GM12878 (cell line): ENCODE data around the gene PCDHA2. TPM values are rescaled to one million over a fixed set of nuclear protein-coding genes. Genes with fewer than 3 reads are reported as not detected.

Experiments used
- ATAC-seq: fragments of 200-7000 bp; cut with Tn5 transposase; 3 replicates; pipeline ENCODE4 v1.9.1; 2020; ENCODE audit warnings: mild to moderate bottlenecking, moderate library complexity
- BruUV-seq: library from RNA; stranded (reverse); fragments of 400-500 nt; replicated peaks from 2 replicates; lab custom pipeline; 2021; lab: Mats Ljungman, UMichigan
- CTCF ChIA-PET: fragments of 300-600 bp; sonication (Branson Sonifier 250); formaldehyde crosslinking; extraction: SDS; loops from one replicate; lab custom pipeline; 2021; ENCODE audit warnings: inconsistent platforms; lab: Yijun Ruan, JAX
- POLR2A ChIA-PET: fragments of 350-600 bp; formaldehyde crosslinking; extraction: SDS; loops from one replicate; lab custom pipeline; 2021; ENCODE audit warnings: inconsistent platforms; lab: Charles Lee
- RAD21 ChIA-PET: fragments of 300-600 bp; sonication (Branson Sonifier 250); formaldehyde crosslinking; loops from one replicate; lab custom pipeline; 2023; ENCODE audit warnings: antibody characterized with exemption; ENCODE audit not compliant: unreplicated experiment; lab: Charles Lee
- SMC1A ChIA-PET: fragments of 300-600 bp; sonication (Branson Sonifier 250); formaldehyde crosslinking; loops from one replicate; lab custom pipeline; 2023; ENCODE audit not compliant: unreplicated experiment, uncharacterized antibody; lab: Charles Lee
- DNase-seq: peaks from one replicate; pipeline ENCODE4 v3.0.0-alpha.2; 2011; ENCODE audit warnings: low read depth, low spot score
- FAIRE-seq: peaks from 3 replicates; lab custom pipeline; 2011; peaks lifted over from hg19 to GRCh38; lab: Jason Lieb, UNC
- H2AFZ ChIP-seq: 2 replicates; pipeline ENCODE4 v1.6.0; 2011; ENCODE audit warnings: low read depth, low read length, control low read depth; ENCODE audit not compliant: control insufficient read depth
- H3K27ac ChIP-seq: 2 replicates; pipeline ENCODE4 v1.5.1; 2011; ENCODE audit warnings: control low read depth; ENCODE audit not compliant: control insufficient read depth, insufficient read depth
- H3K27me3 ChIP-seq, 2 experiments: replicated peaks in 1 of 2; 2 replicates each; pipeline versions ENCODE4 v1.6.0 to v1.6.1; 2011; ENCODE audit warnings: low read length in 1 of 2; ENCODE audit not compliant: control insufficient read depth in 2 of 2, insufficient read depth in 2 of 2
- H3K36me3 ChIP-seq, 2 experiments: 2 replicates each; pipeline ENCODE4 v1.5.1; 2011; ENCODE audit warnings: low read length in 1 of 2; ENCODE audit not compliant: control insufficient read depth in 2 of 2, insufficient read depth in 2 of 2
- H3K4me1 ChIP-seq: 2 replicates; pipeline ENCODE4 v1.6.1; 2011; ENCODE audit warnings: mild to moderate bottlenecking, low read length, moderate library complexity, mixed read lengths; ENCODE audit not compliant: control insufficient read depth, insufficient read depth
- H3K4me2 ChIP-seq: 2 replicates; pipeline ENCODE4 v1.6.0; 2011; ENCODE audit warnings: control low read depth; ENCODE audit not compliant: control insufficient read depth, insufficient read depth
- H3K4me3 ChIP-seq: fragments of 200-600 bp; sonication (generic); 2 replicates; pipeline ENCODE4 v1.5.1; 2016
- H3K79me2 ChIP-seq: 2 replicates; pipeline ENCODE4 v1.6.0; 2011; ENCODE audit warnings: low read length; ENCODE audit not compliant: control insufficient read depth, insufficient read depth
- H3K9ac ChIP-seq: 2 replicates; pipeline ENCODE4 v1.8.0; 2011; ENCODE audit warnings: low read length, control low read depth, mixed read lengths; ENCODE audit not compliant: control insufficient read depth, insufficient read depth
- H3K9me3 ChIP-seq: replicated peaks from 3 replicates; pipeline ENCODE4 v1.5.1; 2011; ENCODE audit warnings: mild to moderate bottlenecking, low read length; ENCODE audit not compliant: control insufficient read depth, insufficient read depth
- H4K20me1 ChIP-seq: 2 replicates; pipeline ENCODE4 v1.6.0; 2011; ENCODE audit not compliant: control insufficient read depth, insufficient read depth
- POLR2A ChIP-seq: IDR thresholded peaks from 2 replicates; pipeline ENCODE4 v1.6.1; 2011; ENCODE audit warnings: low read depth, mild to moderate bottlenecking, low read length
- WGBS: methylation state at CpG from one replicate; pipeline ENCODE4 v1.1.6; 2016; ENCODE audit warnings: low lambda C conversion rate; ENCODE audit not compliant: insufficient replicate concordance, insufficient coverage; ENCODE audit errors: missing lambda C conversion rate; 5-methylcytosine and 5-hydroxymethylcytosine counted together
- in situ Hi-C: fragments of 300-500 bp; cut with MboI; formaldehyde crosslinking; loops from 9 replicates; pipeline ENCODE4 v1.14.3; 2018; ENCODE audit warnings: mixed read lengths
- intact Hi-C: fragments of 100-400 bp; cut with micrococcal nuclease; formaldehyde crosslinking; loops from one replicate; pipeline ENCODE4 v1.14.2; 2022; ENCODE audit not compliant: unreplicated experiment
- polyA plus RNA-seq, 11 experiments: library from polyadenylated mRNA; depleted of rRNA in 4 of 11; unstranded in 6 of 11; stranded (reverse) in 5 of 11; fragments of >200 nt; fragmentation: Nextera tagmentation in 4 of 11; fragmentation: Illumina TruSeq in 1 of 11; extraction: Ambion mirVana in 4 of 11; extraction: Trizol in 1 of 11; gene quantifications; 1 replicate in 1 of 11; 2 replicates in 10 of 11; pipeline versions ENCODE4 v1.2.1 to v1.2.3, GENCODE V29; 2011 to 2016; ENCODE audit warnings: inconsistent platforms in 2 of 11, missing spikeins in 2 of 11, low read depth in 1 of 11
- total RNA-seq, 4 experiments: library from RNA; depleted of rRNA in 3 of 4; stranded (reverse); fragments of >200 nt in 3 of 4; fragmentation: Illumina TruSeq in 1 of 4; extraction: Trizol in 1 of 4; gene quantifications; 2 replicates each; pipeline versions ENCODE4 v1.2.1 to v1.2.3, GENCODE V29; 2013 to 2021
- TF ChIP-seq, protein P1 (sequence below), 3 experiments: IDR thresholded peaks in 2 of 3; conservative IDR thresholded peaks in 1 of 3; 2 replicates each; pipeline ENCODE4 v1.5.1; 2011; ENCODE audit warnings: low read depth in 3 of 3, low read length in 3 of 3, mild to moderate bottlenecking in 3 of 3, control low read depth in 2 of 3, moderate library complexity in 2 of 3, inconsistent platforms in 1 of 3, mixed read lengths in 1 of 3; ENCODE audit not compliant: control insufficient read depth in 2 of 3, insufficient read depth in 1 of 3; ENCODE audit errors: extremely low read depth in 1 of 3

The PCDHA2 gene
- total and polyA plus RNA-seq, 10 of the 15 experiments (the other 5 are each of a cell fraction or from before 2014, with no cell fraction given) = 0.04 to 0.06 TPM; not detected in 8

DNA sequence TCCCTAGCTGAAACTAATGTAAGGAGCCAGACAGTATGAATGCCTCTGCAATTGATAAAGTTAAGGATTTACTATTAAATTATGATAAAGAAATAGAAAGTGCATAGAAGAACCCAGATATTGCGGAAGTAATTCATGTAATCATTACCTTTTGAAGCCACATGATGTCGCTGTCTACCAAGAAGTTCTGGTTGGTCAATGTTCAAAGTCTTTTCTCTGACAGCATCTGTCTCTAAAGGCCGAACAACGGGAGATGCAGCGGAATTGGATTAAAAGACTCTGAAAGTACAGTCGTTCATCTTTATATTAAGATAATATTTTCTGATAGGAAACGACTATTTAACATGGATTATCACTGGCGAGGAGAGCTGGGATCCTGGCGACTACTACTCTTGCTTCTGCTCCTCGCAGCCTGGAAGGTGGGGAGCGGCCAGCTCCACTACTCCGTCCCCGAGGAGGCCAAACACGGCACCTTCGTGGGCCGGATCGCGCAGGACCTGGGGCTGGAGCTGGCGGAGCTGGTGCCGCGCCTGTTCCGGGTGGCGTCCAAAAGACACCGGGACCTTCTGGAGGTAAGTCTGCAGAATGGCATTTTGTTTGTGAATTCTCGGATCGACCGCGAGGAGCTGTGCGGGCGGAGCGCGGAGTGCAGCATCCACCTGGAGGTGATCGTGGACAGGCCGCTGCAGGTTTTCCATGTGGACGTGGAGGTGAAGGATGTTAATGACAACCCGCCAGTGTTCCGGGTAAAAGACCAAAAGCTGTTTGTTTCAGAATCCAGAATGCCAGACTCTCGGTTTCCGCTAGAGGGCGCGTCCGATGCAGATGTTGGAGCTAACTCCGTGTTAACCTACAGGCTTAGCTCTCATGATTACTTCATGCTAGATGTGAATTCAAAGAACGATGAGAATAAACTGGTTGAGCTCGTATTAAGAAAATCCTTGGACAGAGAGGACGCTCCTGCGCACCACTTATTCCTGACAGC is 46.6 kb downstream of the PCDHA2 start, which contains the start of gene PCDHA8:
Gene PCDHA8 (plus strand): TSS at position 210 of the 985 bp plus-strand sequence. CDS start 135 bp downstream, at position 345.
- H3K36me3 ChIP-seq = no peaks in the 10 kb centered on the region
- in situ Hi-C loops = no loop called here
- DNase-seq (no peak), ATAC-seq (no peak), FAIRE-seq (no peak)
- ChIA-PET RAD21 (no interaction called here), POLR2A (no interaction called here), SMC1A (no interaction called here), CTCF (interaction anchor here (0.7 to 1.4 kb wide), 2 partner anchors 20 to 48 kb away, joined by 3 read pairs; partner anchors contain the start of gene PCDHA5)
- H3K4me1 ChIP-seq = no peaks in the 10 kb centered on the region
- no peak within 1 kb of the TSS for H3K4me2 ChIP-seq
- H3K9me3 ChIP-seq = no peaks in the 10 kb centered on the region; the same call in 2 of the 3 replicates
- no peak within 1 kb of the TSS for H3K9ac ChIP-seq
- intact Hi-C loops = no loop called here
- no TSS peak for BruUV-seq
- TF ChIP-seq, protein P1, sequence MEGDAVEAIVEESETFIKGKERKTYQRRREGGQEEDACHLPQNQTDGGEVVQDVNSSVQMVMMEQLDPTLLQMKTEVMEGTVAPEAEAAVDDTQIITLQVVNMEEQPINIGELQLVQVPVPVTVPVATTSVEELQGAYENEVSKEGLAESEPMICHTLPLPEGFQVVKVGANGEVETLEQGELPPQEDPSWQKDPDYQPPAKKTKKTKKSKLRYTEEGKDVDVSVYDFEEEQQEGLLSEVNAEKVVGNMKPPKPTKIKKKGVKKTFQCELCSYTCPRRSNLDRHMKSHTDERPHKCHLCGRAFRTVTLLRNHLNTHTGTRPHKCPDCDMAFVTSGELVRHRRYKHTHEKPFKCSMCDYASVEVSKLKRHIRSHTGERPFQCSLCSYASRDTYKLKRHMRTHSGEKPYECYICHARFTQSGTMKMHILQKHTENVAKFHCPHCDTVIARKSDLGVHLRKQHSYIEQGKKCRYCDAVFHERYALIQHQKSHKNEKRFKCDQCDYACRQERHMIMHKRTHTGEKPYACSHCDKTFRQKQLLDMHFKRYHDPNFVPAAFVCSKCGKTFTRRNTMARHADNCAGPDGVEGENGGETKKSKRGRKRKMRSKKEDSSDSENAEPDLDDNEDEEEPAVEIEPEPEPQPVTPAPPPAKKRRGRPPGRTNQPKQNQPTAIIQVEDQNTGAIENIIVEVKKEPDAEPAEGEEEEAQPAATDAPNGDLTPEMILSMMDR (IDR thresholded peaks at IDR 0.05 in 2 of 3, conservative IDR thresholded peaks at IDR 0.05 in 1 of 3; ENCODE audit: control insufficient read depth in 2 of 3, extremely low read depth in 1 of 3, insufficient read depth in 1 of 3, low read depth in 3 of 3, low read length in 3 of 3) = peak in 1 of 3 experiments; percentile 10; a peak in 1 of 6 replicates
- TF ChIP-seq POLR2A = no peak
- no peak within 1 kb of the TSS for H2AFZ ChIP-seq
- no peak within 1 kb of the TSS for H3K27ac ChIP-seq
- H3K79me2 ChIP-seq = no peaks in the 10 kb centered on the region
- no peak within 1 kb of the TSS for H3K4me3 ChIP-seq
- WGBS = 59% methylated on average over 35 of the region's 47 CpGs
- H4K20me1 ChIP-seq = no peaks in the 10 kb centered on the region
- no peaks in the 10 kb centered on the region for H3K27me3 ChIP-seq
